Hematopoietic multipotent progenitor cell treated with erythropoietin and hydrocortisone succinate and interleukin-3 and kit ligand, for 17 days (in vitro differentiated cells): ENCODE results near the gene CATSPER4.

Experiments
- DNase-seq: peaks from one replicate; pipeline ENCODE4 v3.0.0-alpha.2; 2015; ENCODE audit warnings: low spot score

Gene CATSPER4

DNA sequence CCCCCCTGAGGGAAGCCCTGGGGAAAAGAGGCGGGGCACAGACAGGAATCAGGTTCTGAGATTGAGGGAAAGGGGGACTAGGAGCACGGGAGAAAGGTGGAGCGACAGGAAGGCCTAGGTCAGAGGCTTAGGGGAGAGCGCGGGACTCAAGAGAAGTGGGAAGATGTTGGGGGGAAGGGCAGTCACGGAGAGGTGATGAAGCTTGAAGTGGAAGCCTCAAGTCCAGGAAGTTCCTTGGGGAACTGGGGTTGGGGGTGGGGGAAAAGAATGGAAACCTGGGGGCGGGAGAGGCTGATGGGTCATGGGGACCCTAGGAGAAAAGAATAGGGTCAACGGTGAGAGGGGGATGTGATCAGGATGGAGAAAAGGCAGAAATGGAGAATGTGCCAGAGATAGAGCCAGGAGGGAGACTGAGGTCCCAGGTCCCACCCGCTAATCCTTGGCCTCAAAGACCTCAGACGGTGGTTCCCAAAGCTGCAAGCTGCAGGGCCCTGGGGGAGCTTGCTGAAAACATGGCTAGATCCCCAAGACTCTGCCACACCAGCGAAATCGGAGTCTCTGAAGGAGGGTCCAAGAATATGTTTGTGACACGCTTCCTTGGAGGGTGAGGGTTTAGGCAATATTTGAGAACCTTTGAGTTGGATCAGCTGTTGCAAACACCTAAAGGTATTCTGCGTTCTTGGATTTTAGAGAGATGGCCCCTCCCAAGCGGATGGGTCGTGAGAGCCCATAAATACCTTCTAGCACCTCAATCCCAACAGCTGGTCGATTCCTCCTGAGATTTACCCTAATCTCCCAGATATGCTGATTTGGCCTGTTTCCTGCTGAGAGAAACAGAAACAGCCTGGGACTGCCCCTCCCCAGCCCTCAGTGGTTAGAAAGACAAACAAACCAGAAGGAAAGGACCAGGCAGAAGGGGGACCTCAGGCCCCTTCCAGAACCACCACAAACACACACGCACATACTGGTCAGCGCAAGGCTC is 25.2 kb upstream of the CATSPER4 start:
- DNase-seq, result no peak

DNA sequence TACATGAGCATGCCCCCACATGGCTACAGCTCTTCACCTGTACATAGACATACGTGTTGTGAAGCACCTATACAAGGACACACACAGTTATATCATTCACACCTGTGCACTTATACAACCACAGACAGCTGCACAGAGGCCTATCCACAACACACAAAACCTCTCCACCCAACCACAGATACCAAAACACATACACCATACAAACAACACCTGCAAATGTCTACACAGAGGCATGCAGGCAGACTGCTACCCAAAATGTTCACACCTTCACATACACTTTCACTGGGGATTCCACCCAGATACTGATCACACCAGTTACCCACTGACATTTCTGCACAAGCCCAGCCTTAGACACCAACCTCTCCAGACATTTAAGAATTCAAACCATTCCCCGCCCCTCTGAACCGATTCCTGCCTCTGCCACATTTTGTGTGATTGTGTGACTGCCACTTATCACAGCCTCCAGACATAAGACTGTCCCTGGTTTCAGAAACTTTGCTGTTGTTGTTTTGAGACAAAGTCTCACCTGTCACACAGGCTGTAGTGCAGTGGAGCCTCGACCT is 23.6 kb upstream of the CATSPER4 start:
- DNase-seq, result no peak

DNA sequence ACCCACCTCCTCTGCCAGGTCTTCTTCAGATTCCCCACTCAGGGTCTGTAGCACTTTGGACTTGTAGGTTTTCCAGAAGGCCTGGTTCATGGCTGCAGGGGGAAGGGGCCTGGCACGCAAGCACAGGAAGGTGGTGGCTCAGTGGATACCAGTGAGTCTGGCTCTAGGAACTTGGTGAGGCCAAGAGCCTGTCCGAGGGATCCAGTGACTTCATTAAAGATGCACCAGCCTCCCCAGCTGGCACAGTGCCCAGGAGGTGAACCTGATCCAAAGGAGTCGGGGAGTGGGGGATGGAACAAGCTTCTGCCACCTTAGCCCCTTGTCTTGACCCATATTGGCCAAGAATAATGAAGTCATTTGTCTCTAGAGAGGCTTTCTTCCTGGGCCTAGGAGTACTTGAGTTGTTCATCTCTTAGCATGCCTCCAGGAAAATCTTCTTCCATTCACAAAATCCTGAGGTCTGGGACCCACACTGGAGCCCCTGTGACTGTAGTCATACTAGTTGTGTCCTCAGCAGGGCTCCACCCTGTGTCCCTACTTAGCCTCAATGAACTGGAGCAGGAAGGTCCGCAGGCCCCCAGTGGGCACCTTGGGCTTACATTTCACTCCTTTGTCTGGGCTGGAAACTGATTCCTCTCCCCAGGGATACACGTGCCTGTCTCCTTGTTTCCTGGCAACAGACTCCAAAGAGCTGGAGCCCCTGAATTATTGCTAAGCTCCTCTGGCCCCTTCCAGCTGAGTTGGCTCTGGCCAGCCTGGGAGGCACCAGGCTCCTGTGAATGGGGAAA is 21.8 kb upstream of the CATSPER4 start, which contains the start of gene C1orf232:
C1orf232 (minus strand) TSS at position 554 of the 788 bp plus-strand sequence; CDS start at position 90, 464 bp downstream.
- DNase-seq, result no peak

DNA sequence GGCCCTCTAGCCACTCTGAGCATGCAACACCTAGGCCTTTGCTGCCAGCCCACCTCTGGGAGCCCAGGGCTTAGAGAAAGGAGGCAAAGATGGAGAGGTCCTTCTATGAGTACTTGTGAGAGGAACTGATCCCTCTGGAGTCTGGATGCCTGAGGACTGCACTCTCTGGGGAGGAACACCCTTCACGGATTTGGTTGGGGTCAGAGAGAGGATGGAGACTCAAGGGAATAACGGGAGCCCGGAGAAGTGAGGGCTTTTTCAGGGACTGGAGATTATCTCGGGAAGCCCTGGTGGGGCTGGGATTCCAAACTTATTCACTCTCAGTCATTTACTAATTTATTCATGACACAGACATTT is 21.2 kb upstream of the CATSPER4 start:
- DNase-seq, result no peak

DNA sequence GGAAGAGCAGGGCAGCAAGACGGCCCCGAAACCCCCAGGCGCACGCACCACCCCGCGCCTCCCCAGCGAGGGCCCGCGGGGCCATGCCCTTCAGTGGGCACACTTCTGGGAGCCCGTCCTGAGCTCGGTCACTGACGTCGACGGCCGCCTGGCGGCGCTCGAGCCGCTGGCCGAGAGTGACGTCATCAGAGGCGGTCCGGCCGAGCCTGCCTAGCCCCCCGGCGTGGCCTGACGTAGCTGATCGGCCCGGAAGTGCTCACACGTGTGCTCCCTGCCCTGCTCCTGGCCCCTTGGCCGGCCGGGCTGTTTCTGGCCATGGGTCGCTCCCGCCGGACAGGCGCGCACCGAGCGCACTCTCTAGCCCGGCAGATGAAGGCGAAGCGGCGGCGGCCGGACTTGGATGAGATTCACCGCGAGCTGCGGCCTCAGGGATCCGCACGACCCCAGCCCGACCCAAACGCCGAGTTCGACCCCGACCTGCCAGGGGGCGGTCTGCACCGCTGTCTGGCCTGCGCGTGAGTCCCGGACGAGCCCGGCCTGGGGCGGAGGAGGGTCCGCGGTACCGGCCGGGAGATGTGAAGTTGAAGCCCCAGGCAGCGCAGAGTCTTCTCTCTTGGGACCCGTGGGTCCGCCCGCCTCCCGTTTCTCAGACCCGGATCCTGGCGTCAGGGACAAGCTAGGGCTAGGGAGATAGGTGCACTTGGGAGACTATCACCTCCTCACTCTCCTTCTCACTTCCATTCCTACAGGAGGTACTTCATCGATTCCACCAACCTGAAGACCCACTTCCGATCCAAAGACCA is 20.5 kb upstream of the CATSPER4 start, which contains the start of gene ZNF593:
ZNF593 (plus strand) TSS at position 240 of the 803 bp plus-strand sequence; CDS start at position 316, 76 bp downstream.
- peak; percentile 92 for DNase-seq

DNA sequence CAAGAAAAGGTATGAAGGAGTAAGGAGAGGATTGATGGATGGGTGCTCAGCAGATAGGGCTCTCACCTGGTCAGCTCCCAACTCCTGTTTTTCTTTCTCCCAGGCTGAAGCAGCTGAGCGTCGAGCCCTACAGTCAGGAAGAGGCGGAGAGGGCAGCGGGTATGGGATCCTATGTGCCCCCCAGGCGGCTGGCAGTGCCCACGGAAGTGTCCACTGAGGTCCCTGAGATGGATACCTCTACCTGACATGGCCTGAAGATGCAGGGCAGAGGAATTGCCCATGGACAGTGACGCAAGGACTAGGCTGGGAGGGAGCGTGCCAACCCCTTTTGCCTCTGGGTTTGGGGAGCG is 20.0 kb upstream of the CATSPER4 start:
- DNase-seq, result no peak

DNA sequence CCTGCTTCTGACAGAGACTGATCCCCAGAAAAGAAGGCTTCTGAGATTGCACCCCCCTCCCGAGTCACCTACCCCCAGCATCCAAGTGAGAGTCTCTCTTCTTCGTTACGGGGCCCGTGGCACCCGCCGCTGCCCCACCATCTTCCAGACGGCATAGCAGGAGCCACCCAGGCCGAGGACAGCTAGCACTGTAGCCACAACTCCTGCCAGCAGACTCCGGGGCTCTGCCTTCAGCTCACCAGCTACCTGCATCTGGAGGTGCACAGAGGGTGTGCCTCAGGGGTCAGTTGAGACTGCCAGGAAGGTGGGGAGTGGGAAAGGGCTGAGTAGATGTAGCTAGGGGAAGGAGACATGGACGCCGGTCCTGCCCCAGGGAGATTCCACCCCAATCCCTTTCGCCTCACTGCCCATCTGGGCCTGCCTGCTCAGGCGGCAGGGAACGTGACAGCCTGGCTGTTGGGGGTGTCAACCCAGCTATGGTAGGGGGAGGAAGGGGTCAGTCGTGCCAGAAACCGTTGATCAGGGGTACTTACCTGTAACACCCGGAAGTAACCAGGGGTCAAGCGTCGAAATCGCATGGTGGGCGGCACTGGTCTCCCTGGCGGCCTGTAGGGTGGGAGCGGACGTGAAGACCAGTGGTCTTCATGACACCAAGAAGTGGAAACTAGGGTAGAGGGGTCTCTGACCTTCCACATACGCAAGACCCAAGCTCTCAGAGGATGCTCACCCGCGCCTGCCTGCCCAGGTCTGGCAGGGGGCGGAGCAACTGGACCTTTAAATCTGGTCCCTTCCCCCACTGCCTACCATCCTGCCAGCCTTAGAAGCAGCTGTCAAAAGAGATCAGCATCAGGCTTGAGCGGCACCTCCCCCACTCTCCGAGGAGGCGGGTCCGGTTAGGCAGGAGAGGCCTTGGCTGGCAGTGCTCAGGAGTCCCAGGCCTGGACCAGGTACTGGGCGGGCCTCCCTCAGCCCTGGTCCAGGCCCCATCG is 19.0 kb upstream of the CATSPER4 start, which contains the start of gene ZNF593OS:
ZNF593OS (minus strand) TSS at position 749 of the 989 bp plus-strand sequence; CDS start at position 578, 171 bp downstream.
- DNase-seq, result no peak

DNA sequence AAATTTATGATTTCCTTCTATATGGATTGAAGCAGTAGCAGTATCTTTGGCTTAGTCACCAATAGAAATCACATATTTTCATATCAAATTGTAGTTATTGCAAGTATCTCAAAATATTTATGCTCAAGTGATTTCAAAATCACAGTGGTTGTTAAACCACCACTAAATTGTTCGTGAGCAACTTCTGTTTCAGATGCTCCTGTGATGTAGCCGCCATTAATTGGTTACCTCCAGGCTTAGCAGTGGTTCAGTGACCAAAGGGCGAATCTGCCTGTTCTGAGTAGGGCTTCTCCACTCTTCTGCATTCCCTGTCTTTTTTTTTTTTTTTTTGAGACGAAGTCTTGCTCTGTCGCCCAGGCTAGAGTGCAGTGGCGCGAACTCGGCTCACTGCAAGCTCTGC is 15.1 kb upstream of the CATSPER4 start:
- DNase-seq, result no peak

DNA sequence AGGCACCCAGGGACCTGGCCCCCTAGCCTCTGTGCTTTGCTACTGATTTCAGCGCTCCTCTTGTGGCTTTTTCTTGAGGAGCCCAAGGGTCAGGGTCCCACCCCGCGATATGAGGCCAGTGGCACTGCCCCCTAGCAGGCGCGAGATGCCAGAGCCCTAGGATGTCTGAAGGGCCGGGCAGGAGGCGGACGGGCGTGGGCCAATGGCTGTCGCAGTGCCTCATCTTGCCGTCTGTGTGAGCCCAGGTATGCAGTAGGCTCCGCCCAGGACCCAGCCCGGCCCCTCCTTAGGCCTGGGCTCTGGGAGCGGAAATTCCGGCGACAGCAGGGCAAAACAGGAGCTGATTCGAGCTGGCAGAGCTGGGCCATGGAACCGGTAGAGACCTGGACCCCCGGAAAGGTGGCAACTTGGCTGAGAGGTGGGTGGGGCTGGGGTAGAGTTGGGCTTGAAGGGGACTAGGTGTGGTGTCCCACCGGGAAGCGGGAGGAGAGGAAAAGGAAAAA is 13.2 kb upstream of the CATSPER4 start, which contains the start of gene CNKSR1:
CNKSR1 (plus strand) TSS at position 310 of the 503 bp plus-strand sequence; CDS start at position 367, 57 bp downstream.
- DNase-seq, result no peak

DNA sequence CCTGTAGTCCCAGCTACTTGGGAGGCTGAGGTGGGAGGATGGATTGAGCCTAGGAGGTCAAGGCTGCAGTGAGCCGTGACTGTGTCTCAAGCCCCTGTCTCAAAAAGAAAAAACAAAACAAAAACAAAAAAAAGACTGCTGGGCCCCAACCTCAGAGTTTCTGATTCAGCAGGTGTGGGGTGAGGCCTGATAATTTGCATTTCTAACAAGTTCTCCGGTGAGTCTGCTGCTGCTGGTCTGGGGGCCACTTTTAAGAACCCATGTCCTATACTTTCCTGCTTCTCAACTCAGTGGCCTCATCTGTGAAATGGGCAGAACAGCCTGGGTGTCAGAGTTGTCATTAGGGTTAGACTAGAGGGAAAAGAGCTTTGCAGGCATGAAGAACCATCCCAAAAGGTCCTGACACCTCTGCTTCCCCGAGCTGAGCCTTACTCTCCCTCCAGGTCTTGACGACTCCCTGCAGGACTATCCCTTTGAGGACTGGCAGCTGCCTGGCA is 10.3 kb upstream of the CATSPER4 start:
- no peak for DNase-seq

DNA sequence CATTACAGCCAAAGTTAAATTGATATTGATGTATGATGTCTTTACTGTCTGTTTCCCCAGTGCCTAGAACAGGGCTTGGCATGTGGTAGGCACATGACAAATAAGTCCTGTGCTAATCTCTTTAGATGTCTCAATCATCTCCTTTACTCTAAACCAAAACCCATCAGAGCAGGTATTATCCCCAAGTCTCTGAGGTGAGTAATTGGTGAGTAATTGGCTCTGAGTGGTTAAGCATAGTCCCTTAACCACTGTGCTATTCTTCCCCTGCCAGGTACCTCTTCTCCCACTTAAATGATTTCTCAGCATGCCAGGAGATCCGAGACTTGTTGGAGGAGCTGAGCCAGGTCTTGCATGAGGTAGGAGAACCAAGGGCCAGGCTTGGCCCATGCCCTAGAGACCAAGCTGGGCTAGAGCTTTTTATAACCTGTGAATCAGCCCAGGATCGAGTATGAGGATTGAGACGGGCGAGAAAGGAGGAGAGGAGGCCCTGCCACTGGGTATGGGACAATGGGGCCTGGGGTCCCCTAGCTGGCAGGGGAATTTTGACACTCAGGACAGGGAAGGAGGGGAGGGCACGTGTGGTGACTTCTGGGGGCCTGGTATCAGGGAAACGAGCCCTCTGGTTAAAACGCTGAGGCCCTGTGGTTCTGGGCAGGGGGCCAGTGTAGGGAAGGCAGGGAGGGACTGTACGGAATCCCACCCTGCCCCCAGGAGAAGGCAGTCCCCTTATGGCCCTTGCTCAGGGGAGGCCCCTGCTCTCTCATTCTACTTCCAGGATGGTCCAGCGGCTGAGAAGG is 8.6 kb upstream of the CATSPER4 start:
- DNase-seq, result no peak

DNA sequence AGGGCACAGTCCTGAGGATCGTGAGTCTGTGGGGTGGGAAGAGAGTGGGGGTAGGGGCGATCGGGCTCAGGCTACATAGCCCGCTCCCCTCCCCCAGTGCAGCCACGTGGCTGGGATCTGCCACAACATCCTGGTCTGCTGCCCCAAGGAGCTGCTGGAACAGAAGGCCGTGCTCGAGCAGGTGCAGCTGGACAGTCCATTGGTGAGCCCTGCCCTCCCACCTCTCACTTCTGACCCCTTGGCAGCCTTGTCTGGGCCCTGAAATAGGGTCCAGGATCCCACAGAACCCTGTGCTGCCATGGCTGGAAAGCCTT is 8.1 kb upstream of the CATSPER4 start:
- no peak for DNase-seq

DNA sequence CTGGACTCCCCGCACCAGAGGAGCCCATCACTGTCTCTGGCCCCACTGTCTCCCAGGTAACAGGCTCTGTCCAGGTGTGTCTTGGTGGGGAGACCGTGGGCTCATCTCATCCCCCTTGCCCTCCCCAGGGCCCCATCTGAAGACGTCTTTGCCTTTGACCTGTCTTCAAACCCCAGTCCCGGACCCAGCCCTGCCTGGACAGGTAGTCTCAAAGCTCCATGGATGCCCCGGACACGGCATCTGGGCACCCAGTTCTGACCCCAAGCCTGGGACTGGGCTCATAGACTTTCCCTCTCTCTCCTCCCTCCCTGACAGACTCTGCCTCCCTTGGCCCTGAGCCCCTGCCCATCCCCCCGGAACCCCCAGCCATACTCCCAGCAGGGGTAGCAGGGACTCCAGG is 6.3 kb upstream of the CATSPER4 start:
- DNase-seq, result no peak

DNA sequence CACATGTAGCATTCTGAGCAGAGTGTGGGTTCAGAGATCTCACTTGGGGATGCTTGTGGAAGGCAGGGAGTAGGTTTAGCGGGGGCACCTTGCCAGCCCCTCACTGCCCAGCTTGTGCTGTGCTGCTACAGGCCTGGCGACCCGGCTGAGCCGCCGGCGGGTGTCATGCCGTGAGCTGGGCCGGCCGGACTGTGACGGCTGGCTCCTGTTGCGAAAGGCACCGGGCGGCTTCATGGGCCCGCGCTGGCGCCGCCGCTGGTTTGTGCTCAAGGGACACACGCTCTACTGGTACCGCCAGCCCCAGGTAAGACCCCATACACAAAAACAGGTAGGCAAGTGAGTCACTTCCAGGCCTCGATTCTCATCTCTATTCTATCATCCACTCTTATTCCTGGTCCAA is 5.5 kb upstream of the CATSPER4 start:
- DNase-seq, result no peak

DNA sequence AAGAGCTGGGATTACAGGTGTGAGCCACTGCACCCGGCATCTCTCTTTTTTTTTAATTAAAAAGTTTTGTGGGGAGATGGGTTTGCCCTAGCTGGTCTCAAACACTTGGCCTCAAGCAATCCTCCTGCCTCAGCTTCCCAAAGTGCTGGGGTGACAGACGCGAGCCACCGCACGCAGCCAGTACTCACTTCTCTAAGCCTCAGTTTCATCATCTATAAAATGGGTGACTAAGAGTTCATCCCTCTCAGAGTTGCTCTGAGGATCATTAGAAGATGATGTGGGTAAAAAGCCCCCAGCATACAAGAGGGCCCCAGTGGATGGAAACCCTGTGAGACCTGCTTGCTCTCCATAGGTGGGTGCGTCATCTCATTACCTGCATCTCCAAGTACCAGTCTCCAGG is 2.5 kb upstream of the CATSPER4 start:
- DNase-seq, result no peak

DNA sequence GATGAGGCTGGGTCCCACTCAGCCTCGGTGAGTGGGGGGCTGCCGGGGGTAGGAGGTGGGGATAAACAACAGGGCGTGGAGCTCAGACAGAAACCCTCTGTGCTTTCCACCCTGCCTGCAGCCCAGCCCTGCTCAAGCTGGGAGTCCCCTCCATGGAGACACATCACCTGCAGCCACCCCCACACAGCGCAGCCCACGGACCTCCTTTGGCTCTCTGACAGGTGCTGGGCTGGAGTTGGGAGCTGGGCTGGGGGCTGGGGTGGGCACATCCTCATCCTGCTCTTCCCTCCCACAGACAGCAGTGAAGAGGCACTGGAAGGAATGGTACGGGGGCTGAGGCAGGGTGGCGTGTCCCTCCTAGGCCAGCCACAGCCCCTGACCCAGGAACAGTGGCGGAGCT is 1.9 kb upstream of the CATSPER4 start:
- no peak for DNase-seq

DNA sequence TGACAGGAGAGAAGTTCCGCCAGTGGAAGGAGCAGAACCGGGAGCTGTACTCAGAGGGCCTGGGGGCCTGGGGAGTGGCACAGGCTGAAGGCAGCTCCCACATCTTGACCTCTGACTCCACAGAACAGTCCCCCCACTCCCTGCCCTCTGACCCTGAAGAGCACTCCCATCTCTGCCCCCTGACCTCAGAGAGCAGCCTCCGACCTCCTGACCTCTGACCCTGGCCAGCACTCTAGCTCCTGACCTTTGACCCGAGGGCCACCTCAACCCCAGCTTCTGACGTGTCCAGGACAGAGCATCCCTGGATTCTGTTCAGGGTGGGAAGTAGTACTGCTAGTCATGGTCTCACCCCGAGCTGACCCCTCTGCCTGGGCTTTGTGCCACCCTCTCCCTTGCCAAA is 1.1 kb upstream of the CATSPER4 start:
- no peak for DNase-seq

DNA sequence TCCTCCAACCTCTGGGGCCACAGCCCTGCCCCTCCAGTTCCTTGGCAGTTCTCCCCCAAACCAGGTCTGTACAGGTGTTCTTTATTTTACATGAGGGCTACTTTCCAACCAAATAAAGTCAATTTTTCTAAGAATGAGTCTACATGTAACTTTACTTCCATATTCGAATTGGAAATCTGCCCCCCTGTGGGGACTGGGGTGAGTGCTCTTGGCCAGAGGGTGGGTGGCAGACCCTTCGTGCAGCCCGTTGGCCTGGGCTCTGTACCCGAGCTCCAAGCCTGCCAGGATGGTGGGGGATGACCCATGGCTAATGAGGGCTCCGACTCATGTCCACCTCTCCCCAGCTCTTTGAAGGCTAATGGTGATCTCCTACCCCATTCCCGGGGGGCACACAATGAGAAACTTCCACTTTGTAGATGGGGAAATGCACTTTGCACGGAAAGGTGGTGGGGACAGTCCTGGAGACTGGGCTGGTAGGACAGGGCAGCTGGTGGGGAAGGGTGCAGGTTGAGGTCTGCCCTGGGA is 589 bp upstream of the CATSPER4 start:
- no peak for DNase-seq

DNA sequence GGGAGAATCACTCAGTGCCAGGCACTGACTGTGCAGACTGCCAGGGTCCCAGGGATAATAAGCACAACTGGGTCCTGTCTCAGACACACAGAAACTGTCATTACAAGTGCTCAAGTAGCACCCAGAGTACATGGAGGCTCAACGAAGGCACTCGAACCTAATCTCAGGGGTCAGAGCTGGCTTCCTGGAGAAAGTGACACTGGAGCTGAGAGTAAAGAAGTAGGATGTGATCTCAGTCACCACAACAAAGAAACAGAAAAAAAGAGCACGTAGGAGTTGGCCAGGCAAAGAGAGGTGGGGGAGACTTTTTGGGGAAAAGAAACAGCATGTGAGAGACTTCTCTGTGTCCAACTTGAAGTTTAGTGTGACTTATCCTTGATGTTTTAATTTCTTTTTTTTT is 1.3 kb downstream of the CATSPER4 start:
- DNase-seq, result no peak
